ENCODE data around the gene MYCN.
"Not testable (repeated sequence)": the region's sequence is repeated elsewhere in the genome, so short reads cannot be mapped to it uniquely, and the experiment has no call there.

Gene MYCN

DNA sequence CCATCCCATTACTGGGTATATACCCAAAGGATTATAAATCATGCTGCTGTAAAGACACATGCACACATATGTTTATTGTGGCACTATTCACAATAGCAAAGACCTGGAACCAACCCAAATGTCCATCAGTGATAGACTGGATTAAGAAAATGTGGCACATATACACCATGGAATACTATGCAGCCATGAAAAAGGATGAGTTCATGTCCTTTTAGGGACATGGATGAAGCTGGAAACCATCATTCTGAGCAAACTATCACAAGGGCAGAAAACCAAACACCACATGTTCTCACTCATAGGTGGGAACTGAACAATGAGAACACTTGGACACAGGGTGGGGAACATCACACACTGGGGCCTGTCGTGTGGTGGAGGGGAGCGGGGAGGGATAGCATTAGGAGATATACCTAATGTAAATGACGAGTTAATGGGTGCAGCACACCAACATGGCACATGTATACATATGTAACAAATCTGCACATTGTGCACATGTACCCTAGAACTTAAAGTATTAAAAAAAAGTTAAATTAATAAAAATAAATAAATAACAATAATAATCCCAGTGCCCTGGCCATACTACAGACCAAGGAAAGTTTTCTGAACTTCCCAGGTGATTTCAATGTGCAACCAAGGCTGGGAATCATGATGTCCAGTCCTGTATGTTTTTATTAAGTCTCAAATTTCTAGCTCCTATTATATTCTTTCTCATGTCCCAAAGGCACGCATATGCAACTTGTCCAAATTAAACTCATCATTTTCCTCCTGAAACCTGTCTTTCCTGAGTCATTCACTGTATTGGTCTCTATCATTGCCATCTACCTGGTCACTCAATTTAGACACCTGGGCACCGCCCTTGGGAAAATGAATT lies 23.0 kb downstream of the MYCN start:
- not testable (repeated sequence) for DNase-seq

DNA sequence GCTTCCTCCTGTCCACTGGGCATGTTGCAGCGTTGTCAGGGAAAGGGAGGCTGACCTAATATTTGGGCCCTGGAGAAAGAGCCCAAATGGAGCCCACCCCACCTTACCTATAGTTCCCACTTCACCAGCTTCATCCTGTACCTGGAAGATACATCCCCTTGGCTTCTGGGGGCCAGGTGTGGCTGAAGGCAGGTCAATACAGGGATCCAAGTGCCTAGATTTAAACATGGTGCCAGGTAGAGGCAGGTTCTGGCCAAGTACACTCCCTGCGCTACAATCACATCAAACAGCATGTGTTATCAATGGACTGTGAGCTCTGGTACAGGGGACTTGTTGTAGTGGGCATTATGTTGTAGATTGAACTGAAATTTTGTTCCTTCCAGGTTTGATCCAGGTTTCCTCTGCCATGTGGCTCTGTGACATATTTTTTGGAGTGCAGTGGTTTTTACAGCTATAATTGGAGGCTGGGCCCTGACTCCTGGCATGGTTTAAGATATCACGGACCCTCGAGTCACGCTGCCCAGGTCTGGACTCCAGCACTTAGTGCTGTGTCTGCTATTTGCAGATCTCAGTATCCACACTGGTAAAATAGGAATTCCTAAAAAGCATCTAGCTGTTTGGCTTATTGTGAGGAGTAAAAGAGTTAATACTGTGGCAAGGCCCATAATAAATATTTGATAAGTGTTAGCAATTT lies 23.8 kb downstream of the MYCN start:
- no peak for DNase-seq

DNA sequence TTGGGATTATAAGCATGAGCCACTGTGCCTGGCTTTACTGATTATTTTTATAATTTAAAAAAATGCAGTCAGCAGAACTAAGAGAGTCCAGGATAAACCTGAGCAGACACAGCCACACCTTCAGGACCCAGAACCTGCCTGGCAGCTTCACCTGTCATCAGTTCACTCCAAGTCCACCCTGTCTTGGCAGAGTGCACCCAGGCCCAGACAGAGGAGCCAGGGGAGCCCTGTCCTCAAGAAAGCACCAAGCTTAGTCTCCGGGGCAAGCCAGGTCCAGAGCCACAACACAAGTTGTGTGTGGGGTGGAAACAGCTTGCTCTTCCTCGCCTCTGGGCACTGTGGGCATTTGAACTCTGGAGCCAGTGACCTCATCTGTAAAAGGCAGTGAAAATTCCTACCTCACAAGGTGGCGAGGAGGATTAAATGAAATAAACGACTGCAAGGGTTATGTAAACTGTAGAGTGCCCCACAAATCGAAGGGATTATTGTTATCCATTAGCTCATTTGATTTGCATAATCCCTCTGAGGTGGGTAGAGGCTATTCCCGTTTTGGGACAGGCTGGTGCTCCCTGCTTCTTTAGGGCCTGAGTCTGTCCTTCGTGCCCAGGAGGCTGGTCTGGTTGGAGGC lies 24.7 kb downstream of the MYCN start:
- DNase-seq: no peak

DNA sequence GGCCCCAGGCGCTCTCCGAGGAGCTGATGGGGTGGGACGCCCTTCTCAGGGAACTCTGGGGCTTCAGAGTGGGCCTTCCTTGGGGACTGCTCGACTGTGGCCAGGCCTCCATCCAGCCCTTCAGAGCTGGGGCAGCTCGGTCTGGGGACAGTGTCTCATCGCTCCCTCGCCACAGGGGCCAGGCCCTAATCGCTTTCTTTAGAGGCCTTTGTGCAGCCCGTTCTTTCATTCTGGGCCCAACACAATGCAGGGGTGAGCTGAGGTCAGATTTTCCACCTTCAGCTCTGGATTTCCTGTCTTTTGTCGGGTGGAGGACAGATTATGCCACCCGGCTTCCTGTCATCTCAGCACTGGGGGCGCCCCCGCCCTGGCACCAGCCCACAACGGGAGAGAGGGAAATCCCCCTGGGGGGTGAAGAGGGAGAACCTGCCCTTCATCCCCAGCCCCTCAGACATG lies 25.2 kb downstream of the MYCN start:
- peak; percentile 62 to 72 for DNase-seq

DNA sequence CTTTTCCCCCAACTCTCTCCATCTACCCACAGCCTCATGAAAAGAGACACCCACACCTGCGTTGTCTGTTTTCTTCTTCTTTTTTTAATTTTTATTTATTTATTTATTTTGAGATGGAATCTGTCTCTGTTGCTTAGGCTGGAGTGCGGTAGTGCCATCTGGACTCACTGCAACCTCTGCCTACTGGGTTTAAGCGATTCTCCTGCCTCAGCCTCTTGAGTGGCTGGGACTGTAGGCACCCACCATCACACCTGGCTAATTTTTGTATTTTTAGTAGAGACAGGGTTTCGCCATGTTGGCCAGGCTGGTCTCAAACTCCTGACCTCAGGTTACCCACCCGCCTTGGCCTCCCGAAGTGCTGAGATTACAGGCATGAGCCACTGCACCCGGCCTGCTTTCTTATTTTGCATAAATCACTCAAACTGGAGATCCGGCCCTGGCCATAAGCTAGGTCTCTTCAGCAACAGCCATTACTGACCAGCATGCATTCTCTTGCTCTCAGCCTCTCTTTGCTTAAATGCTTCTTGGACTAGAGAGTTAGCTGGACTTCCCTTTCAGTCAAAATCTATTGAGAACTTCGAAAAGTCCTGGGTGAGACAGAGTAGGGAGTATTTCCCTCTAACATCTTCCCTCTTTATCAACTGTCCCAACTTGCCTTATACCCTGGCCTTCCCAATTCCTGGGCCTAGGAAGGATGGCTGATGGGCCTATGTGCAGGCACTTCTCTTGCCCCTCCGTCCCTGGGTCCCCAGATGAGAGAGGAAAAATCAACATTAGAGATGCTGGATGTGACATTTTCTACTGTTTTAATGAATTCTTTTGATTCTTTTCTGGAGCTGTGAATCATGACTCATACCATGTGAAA lies 27.3 kb downstream of the MYCN start:
- DNase-seq: no peak

DNA sequence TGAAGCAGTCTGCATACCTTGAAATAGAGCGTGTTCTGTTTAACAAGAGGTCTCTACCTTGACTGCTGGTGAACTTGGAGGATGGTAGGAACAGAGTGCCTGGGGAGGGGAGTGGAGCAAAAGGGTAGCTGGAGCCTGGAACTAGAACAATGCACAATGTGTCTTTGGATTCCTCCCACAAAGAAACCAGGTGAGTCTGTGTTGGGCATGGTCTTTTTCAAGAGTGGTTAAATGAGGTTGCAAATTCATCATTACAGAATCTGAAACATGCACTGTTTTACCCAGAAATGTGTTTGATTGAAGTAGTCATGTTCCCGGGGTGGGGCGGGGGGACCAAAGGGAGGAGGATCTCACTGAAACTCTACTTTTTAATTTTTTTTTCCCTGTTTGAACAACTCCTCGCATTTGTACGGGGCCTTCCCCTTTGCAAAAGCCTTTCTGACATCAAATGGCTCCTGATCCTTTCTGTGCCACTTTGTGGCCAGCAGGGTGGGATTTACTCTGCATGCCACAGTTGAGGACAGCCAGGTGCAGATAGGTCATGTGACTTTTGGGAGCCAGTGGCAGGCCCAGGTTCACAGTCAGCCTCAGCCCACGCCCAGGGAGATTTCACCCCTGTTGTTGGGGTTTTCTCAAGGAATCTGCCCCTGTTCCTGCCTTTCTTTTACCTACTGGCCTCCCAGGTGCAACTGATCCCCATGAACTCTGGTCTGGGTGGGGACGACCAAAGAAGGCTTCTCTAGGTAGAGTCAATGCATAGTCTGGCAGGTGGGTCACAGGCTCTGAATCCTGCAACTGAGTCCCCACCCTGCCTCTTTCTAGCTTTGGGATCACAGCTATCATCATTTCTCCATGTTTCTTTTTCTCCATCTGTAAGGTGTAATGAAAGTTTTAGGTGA lies 28.2 kb downstream of the MYCN start:
- DNase-seq: peak; percentile 64 to 75

DNA sequence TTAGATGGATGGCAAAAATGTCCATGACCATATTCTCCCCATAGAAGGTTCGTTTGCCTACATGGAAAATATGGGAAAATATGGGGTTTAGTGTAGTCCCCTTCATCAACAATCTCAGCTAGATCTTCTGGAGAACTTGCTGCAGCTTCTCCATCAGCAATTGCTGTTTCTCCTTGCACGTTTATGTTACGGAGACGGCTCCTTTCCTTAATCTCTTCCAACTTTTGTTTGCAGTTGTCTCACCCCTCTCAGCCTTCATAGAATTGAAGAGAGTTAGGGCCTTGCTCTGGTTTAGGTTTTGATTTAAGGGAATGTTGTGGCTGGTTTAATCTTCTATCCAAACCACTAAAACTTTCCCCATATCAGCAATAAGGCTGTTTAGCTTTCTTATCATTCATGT lies 28.9 kb downstream of the MYCN start:
- DNase-seq: no peak

DNA sequence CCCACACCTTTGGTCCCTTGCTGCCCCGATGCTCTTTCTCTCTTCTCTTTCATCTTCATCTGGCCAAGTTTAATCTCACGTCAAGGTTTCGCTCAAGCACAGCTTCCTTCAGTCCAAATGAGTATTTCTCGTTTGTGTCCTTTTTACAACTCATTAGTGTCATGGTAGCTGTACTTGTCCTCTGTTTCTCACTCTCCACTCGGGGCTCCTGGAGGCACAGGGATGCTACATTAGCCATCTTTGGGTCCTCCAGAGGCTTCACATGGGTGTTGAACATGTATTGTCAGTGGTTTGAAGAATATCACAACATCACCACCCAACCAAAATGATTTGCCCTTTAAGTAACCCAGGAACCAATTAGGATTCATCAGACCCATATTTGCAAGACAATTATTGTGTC lies 30.4 kb downstream of the MYCN start:
- DNase-seq: no peak

DNA sequence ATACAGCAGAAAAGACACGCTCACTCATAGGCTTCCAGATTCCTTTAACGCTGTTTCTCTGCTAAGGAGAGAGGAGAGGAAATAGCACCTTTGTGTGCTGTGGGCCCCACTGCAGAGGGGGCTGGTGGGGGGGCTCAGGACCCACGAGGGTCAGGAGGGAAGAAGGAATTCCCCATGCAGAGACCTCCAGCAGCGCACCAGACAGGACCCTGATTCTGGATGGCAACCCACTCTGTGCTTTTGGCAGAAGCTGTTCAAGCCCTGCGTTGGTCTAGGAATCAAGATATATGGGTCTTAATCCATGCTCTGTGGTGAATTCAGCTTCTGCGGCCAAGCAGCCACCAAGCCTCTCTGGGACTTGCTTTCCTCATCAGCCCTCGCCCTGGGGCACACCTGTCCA lies 31.0 kb downstream of the MYCN start:
- no peak for DNase-seq

DNA sequence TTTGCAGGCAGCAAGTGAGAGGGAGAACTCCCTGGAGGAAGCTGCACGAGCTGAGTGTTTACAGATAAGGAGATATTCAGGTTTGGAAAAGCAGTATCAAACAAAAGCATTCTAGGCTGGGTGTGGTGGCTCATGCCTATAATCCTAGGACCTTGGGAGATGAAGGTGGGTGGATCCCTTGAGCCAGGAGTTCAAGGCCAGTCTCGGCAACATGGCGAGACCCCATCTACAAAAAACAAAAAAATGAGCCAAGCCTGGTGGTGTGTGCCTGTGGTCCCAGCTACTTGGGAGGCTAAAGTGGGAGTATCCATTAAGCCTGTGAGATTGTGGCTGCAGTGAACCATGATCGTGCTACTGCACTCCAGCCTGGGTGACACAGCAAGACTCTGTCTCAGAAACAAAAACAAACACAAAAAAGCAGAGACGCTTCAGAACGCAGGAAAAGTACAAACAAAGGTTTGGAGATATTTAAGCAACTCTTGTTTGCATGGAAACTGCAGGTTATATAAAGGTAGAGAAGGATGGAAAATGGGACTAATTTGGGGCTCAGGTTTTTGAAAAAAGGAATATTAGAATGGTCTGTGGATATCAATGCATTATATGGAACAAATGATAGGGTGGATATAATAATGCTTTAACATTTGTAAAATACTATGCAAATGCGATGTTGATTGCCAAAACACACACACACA lies 31.6 kb downstream of the MYCN start:
- no peak for DNase-seq

DNA sequence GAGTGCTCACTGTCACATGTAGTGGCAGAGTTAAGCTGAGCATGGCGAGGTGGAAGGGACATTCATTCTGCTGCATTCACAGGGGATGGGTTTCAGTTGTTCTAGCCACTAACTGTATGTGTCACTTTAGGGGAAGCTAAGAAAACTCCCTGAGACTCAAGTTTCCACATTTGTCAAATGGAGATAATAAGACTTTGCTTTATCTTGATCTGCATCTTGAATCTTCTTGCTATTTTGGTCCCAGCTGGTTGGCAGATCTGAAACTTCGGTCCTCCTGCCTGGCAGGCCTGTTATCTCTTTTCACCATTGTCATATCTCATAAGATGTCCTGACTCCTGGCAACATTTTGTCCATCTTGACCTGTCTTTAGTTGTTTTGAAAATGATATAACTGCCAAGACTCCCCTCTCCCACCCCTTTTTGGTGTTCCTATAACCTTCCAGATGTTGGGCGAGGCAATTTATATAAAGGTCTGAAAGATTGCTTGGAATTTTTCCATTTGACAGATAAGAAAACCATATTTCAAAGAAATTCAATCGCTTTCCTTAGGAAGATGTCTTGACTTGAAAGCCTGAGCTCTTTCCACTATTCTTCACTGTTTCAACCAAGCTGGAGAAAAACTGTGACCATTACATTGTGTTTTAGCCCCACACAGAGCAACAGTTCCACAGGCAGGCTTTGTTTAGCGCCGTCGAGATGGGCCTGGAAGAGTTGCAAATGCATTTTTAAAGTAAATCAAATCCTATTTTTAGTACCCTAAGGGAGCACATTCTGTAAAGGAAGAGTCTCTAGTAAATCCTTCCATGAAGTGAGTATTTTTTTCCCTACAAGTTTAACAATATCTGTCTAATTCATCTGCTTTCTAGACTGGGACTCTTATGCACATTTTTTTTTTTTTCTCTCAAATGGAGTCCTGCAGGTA lies 33.4 kb downstream of the MYCN start:
- DNase-seq: peak in 1 of 2 experiments; percentile 32

DNA sequence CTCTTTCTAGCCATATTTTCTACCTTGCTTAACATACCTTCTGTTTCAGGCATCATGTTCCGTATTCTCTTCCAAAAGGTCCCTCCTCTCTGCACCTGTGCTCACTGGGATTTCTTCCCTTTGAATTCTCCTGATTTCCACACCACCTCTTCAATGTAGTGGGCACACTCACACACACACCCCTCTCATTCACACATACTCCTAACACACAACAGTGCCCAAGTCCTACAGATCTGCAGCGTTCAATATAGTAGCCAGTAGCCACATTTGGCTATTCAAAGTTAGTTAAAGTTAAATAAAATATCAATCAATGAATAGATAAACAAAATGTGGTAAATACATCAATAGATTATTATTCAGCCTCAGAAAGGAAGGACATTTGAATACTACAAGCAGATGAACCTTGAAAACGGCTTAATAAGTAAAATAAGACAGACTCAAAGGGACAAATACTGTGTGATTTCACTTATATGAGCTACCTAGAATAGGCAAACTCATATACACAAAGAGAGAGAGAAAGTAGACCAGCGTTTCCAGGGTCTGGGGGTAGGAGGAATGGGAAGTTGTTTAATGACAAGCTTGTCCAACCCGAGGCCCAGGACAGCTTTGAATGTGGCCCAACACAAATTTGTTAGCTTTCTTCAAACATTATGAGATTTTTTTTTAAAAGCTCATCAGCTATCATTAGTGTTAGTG lies 34.4 kb downstream of the MYCN start:
- DNase-seq: no peak

DNA sequence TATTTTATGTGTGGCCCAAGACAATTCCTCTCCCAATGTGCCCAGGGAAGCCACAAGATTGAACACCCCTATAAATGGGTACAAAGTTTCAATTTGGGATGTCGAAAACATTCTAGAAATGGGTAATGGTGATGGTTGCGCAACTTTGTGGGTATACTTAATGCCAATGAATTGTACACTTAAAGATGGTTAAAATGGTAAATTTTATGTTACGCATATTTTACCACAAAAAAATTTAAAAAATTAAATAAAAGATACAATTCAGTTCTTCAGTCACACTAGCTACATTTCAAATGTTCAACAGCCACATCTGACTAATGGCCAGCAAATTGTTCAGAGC lies 34.9 kb downstream of the MYCN start:
- DNase-seq: no peak

DNA sequence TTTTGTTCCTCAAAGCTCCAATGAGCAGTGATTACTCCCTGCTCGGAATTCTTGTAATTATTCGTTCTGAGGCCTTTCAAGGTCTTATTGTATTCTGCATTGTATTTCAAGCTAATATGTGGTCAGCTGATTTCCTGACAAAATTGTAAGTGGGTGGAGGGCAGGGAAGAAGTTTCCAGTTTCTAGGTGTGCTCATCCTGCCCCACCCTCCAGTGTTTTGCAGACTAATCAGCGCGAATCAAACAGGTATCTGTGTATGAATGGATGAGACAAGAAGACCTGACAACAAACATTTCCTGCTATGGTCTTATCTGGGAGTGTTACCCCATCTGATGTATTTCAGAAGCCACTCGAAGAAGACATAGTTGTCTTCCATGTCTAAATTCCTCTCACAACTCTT lies 35.3 kb downstream of the MYCN start:
- DNase-seq: no peak

DNA sequence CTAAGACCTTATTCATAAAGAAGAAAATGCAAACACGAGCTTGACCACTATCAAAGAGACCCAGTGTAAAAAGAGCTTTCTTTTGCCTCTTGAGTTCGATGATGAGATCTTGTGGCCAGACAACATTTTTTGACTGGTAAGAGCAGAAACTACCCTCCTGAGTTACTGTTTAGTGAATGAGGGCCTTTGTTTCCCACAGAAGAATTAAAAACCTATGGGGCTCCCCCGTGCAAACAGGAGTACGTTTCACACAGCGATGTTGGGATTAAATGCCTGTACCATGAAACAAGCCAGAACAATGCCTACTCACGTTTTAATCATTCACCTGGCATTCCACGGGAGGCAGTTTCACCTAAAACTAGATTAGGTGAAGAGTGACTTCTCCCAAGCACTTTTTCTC lies 36.0 kb downstream of the MYCN start:
- DNase-seq: no peak

DNA sequence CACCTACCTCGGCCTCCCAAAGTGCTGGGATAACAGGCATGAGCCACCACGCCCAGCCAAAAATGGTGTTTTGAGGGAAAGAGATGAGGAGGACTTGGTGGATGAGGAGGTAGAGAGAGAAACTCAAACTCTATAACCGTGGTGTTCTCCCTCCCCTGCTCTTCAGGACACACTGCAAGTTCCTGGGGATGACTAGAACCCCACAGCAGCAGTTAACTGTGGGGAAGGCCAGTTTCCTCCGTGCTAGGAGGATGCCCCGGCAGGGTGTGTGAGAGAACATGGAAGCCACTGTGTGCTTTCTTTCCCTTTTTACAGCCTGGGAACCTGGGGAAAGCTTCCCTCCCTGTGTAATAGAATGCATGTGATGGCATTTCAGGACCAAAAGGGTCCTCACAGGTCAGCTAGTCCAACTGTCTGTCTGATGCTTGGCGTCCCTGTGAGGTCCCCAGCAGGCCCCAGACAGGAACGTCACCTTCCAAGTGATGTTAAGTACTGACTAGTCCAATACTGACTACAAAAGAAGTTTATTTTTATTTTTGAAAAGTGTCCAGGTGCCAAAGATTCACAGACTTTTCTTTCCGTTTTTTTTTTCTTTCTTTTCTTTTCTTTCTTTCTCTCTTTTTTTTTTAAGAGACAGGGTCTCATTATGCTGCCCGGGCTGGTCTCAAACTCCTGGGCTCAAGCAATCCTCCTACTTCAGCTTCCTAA lies 38.9 kb downstream of the MYCN start:
- DNase-seq: no peak

DNA sequence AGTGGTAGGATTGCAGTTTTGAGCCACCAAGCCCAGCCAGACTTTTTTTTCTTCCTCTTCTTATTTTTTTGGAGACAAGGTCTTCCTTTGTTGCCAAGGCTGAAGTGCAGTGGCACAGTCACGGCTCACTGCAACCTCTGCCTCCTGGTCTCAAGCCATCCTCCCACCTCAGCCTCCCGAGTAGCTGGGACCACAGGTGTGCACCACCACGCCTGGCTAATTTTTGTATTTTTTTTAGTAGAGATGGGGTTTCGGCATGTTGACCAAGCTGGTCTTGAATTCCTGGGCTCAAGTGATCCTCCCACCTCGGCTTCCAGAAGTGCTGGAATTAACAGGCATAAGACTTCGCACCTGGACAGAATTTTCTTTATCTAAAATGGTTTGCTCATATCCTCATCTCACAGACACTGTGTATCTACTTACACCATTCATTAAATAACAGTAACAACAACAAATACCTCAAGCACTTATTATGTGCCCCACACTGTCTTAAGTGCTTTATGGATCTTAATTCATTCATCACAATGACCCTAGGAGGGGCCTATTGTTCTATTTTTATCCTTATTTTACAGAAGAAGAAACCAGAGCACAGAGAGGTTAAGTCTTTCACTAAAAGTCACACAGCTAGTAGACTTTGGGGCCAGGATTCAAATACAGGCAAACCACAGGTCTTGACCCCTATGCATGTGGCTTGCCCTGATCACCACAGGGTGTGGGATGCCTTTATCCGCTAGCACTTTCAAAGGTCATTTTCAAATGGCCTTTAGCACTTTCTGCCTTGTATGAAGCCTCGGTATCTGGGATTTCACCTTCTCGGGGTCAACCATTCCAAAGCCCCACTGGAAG lies 39.6 kb downstream of the MYCN start:
- no peak for DNase-seq

DNA sequence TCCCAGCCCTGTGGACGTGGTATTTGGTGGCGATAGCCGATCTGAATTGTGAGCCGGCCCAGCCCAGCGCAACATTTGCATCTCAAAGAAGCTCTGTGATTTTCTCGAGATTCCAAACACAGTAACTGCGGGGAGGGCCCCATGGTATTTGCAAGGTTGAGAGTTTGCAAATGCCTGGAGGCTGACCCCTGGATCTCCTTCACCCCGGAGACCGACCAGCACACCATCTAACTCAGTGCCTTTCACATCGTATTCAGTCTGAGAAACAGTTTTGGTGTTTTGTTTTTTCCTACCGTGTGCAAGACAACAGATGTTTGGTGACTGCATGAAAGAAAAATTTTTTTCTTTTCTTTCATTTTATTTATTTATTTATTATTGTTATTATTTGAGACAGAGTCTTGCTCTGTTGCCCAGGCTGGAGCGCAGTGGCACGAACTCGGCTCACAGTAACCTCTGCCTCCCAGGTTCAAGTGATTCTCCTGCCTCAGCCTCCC lies 40.3 kb downstream of the MYCN start:
- DNase-seq: no peak

Data from activated CD4-positive, alpha-beta T cell treated with anti-CD3 and anti-CD28 coated beads, Interleukin-2, amount 50 U/mL, for 48 hours (primary cell).